GM12801 (cell line): ENCODE results near the gene RBM42.

Experiments used
- CTCF ChIP-seq: IDR thresholded peaks from one replicate; pipeline ENCODE4 v1.5.1; 2011; ENCODE audit warnings: control low read depth; ENCODE audit not compliant: insufficient read length; ENCODE audit errors: extremely low read depth

Gene RBM42

GRCh38 chr19:35661995-35662340, 33.1 kb downstream of the RBM42 start:
- no peak for TF ChIP-seq CTCF

GRCh38 chr19:35663981-35664380, 35.1 kb downstream of the RBM42 start:
- TF ChIP-seq CTCF = no peak

- TF ChIP-seq CTCF = no peak
Measured at GRCh38 chr19:35665157-35665556, 36.3 kb downstream of the RBM42 start.

GRCh38 chr19:35665604-35666003, 36.8 kb downstream of the RBM42 start:
- no peak for TF ChIP-seq CTCF

- no peak for TF ChIP-seq CTCF
Measured at GRCh38 chr19:35666251-35666913, 37.5 kb downstream of the RBM42 start, which contains the start of gene UPK1A. UPK1A (plus strand) TSS chr19:35666517; CDS start chr19:35666813, 296 bp downstream.

GRCh38 chr19:35669566-35669965, 40.7 kb downstream of the RBM42 start:
- no peak for TF ChIP-seq CTCF

- no peak for TF ChIP-seq CTCF
Measured at GRCh38 chr19:35669974-35670373, 41.1 kb downstream of the RBM42 start.
